Liver (tissue), 9 donors: ENCODE data around the gene SLC25A44. TPM values are rescaled to one million over a fixed set of nuclear protein-coding genes. Genes with fewer than 3 reads are reported as not detected.

Source experiments
- DNase-seq: peaks from one replicate; pipeline ENCODE4 v3.0.0-alpha.2; 2017; ENCODE audit warnings: low spot score
- H3K27ac ChIP-seq, 2 donors: one replicate each; pipeline ENCODE4 v1.7.0; 2013; ENCODE audit warnings: inconsistent platforms in 2 of 2, low read length in 2 of 2, control low read depth in 1 of 2, low read depth in 1 of 2, mild to moderate bottlenecking in 1 of 2
- H3K27me3 ChIP-seq, 4 donors: one replicate each; pipeline versions ENCODE4 v1.6.1 to v1.7.0; 2013; ENCODE audit warnings: low read length in 3 of 4, inconsistent platforms in 1 of 4, mild to moderate bottlenecking in 1 of 4, moderate library complexity in 1 of 4; ENCODE audit not compliant: control insufficient read depth in 4 of 4, insufficient read depth in 4 of 4
- H3K36me3 ChIP-seq, 4 donors: one replicate each; pipeline versions ENCODE4 v1.6.1 to v1.7.0; 2013; ENCODE audit warnings: low read length in 3 of 4, mild to moderate bottlenecking in 3 of 4, low read depth in 1 of 4, moderate library complexity in 1 of 4; ENCODE audit not compliant: control insufficient read depth in 4 of 4, insufficient read depth in 3 of 4
- H3K4me1 ChIP-seq, 4 donors: one replicate each; pipeline versions ENCODE4 v1.6.1 to v1.7.0; 2013; ENCODE audit warnings: low read length in 3 of 4, mild to moderate bottlenecking in 3 of 4, moderate library complexity in 1 of 4; ENCODE audit not compliant: control insufficient read depth in 4 of 4, insufficient read depth in 4 of 4
- H3K4me3 ChIP-seq, 3 donors: one replicate each; pipeline versions ENCODE4 v1.6.1 to v1.7.0; 2013; ENCODE audit warnings: low read length in 3 of 3, control low read depth in 1 of 3, low read depth in 1 of 3, mild to moderate bottlenecking in 1 of 3
- H3K9ac ChIP-seq, 2 donors: one replicate each; pipeline ENCODE4 v1.7.0; 2013; ENCODE audit warnings: low read length in 2 of 2, mild to moderate bottlenecking in 2 of 2, moderate library complexity in 2 of 2, control low read depth in 1 of 2, low read depth in 1 of 2
- H3K9me3 ChIP-seq, 4 donors: one replicate each; pipeline versions ENCODE4 v1.6.1 to v1.7.0; 2013; ENCODE audit warnings: low read length in 3 of 4; ENCODE audit not compliant: control insufficient read depth in 4 of 4
- EGR1 ChIP-seq, 2 donors: IDR thresholded peaks; 2 replicates each; pipeline ENCODE4 v1.6.1; 2016 to 2018; ENCODE audit warnings: antibody characterized with exemption in 2 of 2, low read depth in 2 of 2
- FOXA1 ChIP-seq: IDR thresholded peaks from 2 replicates; pipeline ENCODE4 v1.6.1; 2016; ENCODE audit warnings: antibody characterized with exemption
- FOXA2 ChIP-seq: IDR thresholded peaks from 2 replicates; pipeline ENCODE4 v1.6.1; 2016; ENCODE audit warnings: antibody characterized with exemption
- GABPA ChIP-seq, 2 donors: IDR thresholded peaks in 1 of 2; conservative IDR thresholded peaks in 1 of 2; 2 replicates each; pipeline ENCODE4 v1.6.1; 2016; ENCODE audit warnings: antibody characterized with exemption in 2 of 2, mild to moderate bottlenecking in 1 of 2, moderate library complexity in 1 of 2
- HNF4A ChIP-seq, 2 donors: conservative IDR thresholded peaks; 2 replicates each; pipeline ENCODE4 v1.6.1; 2016; ENCODE audit warnings: antibody characterized with exemption in 2 of 2, mild to moderate bottlenecking in 2 of 2
- HNF4G ChIP-seq: IDR thresholded peaks from 2 replicates; pipeline ENCODE4 v1.6.1; 2016; ENCODE audit warnings: antibody characterized with exemption
- JUND ChIP-seq, 2 donors: IDR thresholded peaks; 2 replicates each; pipeline ENCODE4 v1.6.1; 2016; ENCODE audit warnings: antibody characterized with exemption in 2 of 2
- NR2F2 ChIP-seq: IDR thresholded peaks from 2 replicates; pipeline ENCODE4 v1.6.1; 2016; ENCODE audit warnings: antibody characterized with exemption
- RAD21 ChIP-seq, 2 donors: IDR thresholded peaks; 2 replicates each; pipeline ENCODE4 v1.6.1; 2016; ENCODE audit warnings: antibody characterized with exemption in 2 of 2, mild to moderate bottlenecking in 2 of 2
- RXRA ChIP-seq, 2 donors: IDR thresholded peaks; 2 replicates each; pipeline ENCODE4 v1.6.1; 2017 to 2018; ENCODE audit warnings: antibody characterized with exemption in 2 of 2, mild to moderate bottlenecking in 1 of 2
- SP1 ChIP-seq: IDR thresholded peaks from 2 replicates; pipeline ENCODE4 v1.6.1; 2018; ENCODE audit warnings: antibody characterized with exemption, mild to moderate bottlenecking
- TAF1 ChIP-seq: conservative IDR thresholded peaks from 2 replicates; pipeline ENCODE4 v1.6.1; 2016; ENCODE audit warnings: antibody characterized with exemption, mild to moderate bottlenecking
- YY1 ChIP-seq: IDR thresholded peaks from 2 replicates; pipeline ENCODE4 v1.6.1; 2016; ENCODE audit warnings: antibody characterized with exemption, mild to moderate bottlenecking
- ZBTB33 ChIP-seq: IDR thresholded peaks from 2 replicates; pipeline ENCODE4 v1.6.1; 2016; ENCODE audit warnings: antibody characterized with exemption
- WGBS: extraction: QIAGEN DNeasy Blood & Tissue Kit; methylation state at CpG from one replicate; pipeline ENCODE4 v1.1.7; 2013; 5-methylcytosine and 5-hydroxymethylcytosine counted together
- polyA plus RNA-seq, 2 donors: library from polyadenylated mRNA; stranded (reverse) in 1 of 2; unstranded in 1 of 2; fragments of 200-250 nt in 1 of 2; fragments of >200 nt in 1 of 2; fragmentation: Nextera tagmentation in 1 of 2; extraction: Ambion mirVana in 1 of 2; gene quantifications; one replicate each; pipeline versions ENCODE4 v1.2.1 to v1.2.3, GENCODE V29; 2013 to 2015
- total RNA-seq, 2 donors: library from RNA; depleted of rRNA; stranded (reverse); fragments of >200 nt; gene quantifications; one replicate each; pipeline ENCODE4 v1.2.3, GENCODE V29; 2014
- TF ChIP-seq, protein P1 (sequence below): IDR thresholded peaks from 2 replicates; pipeline ENCODE4 v1.6.1; 2016; ENCODE audit warnings: antibody characterized with exemption
- TF ChIP-seq, protein P2 (sequence below): IDR thresholded peaks from 2 replicates; pipeline ENCODE4 v1.6.1; 2016; ENCODE audit warnings: antibody characterized with exemption
- TF ChIP-seq, protein P3 (sequence below): fragments of 150-350 bp; IDR thresholded peaks from 2 replicates; pipeline ENCODE4 v1.5.1; 2017; ENCODE audit warnings: improper control_type of control experiment, low read depth, low read length; ENCODE audit not compliant: missing input control
- TF ChIP-seq, protein P4 (sequence below): IDR thresholded peaks from 2 replicates; pipeline ENCODE4 v1.6.1; 2016; ENCODE audit warnings: antibody characterized with exemption, mild to moderate bottlenecking
- donor health status: healthy.
- donor health status: healthy.
- donor health status: healthy.
- donor health status: healthy.
- donor health status: healthy.

SLC25A44 gene
- total and polyA plus RNA-seq, 4 donors = 10.2 to 21.8 (median 15.9) TPM

DNA sequence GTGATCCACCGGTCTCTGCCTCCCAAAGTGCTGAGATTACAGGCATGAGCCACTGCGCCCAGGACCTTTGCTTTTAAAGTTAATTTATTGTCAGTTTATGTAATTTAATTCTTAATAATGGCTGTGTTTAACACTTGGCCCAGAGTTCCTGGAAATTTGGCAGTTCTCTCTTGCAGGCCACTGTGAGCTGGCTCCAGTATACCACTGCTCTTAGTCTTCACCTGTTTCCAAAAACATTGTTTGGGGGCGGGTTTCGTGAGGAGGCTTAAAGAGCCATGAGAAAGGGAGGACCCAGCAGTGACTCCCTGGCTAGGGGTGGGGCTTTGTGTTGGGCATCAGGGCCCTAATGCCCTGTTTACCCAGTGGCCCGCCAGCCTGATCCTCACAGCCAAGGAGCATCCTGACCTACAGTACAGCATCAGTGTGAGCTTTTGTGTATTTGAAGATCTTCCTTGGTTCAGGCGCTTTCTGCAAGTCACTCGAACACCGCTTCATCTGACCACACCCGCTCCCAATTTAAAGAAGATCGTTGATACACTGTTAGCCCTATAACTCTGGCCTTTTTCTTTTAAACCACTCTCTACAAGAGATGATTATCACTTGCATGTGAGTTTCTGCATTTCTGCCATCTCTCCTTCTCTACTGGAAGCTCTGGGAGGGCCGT is 36.0 kb downstream of the SLC25A44 start:
- no peak for TF ChIP-seq ZBTB33
- TF ChIP-seq JUND (IDR thresholded peaks at IDR 0.05) = no peak
- no peak for TF ChIP-seq RXRA (IDR thresholded peaks at IDR 0.05)
- TF ChIP-seq, protein P1, sequence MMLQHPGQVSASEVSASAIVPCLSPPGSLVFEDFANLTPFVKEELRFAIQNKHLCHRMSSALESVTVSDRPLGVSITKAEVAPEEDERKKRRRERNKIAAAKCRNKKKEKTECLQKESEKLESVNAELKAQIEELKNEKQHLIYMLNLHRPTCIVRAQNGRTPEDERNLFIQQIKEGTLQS = no peak
- no peak for TF ChIP-seq YY1
- TF ChIP-seq NR2F2 = no peak
- no peak for TF ChIP-seq GABPA (IDR thresholded peaks at IDR 0.05 in 1 of 2, conservative IDR thresholded peaks at IDR 0.05 in 1 of 2)
- TF ChIP-seq SP1 = no peak
- TF ChIP-seq, protein P2, sequence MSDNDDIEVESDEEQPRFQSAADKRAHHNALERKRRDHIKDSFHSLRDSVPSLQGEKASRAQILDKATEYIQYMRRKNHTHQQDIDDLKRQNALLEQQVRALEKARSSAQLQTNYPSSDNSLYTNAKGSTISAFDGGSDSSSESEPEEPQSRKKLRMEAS = no peak
- TF ChIP-seq HNF4A (conservative IDR thresholded peaks at IDR 0.05) = no peak
- no peak for TF ChIP-seq TAF1
- no peak for TF ChIP-seq FOXA2
- TF ChIP-seq FOXA1 = no peak
- TF ChIP-seq, protein P3, sequence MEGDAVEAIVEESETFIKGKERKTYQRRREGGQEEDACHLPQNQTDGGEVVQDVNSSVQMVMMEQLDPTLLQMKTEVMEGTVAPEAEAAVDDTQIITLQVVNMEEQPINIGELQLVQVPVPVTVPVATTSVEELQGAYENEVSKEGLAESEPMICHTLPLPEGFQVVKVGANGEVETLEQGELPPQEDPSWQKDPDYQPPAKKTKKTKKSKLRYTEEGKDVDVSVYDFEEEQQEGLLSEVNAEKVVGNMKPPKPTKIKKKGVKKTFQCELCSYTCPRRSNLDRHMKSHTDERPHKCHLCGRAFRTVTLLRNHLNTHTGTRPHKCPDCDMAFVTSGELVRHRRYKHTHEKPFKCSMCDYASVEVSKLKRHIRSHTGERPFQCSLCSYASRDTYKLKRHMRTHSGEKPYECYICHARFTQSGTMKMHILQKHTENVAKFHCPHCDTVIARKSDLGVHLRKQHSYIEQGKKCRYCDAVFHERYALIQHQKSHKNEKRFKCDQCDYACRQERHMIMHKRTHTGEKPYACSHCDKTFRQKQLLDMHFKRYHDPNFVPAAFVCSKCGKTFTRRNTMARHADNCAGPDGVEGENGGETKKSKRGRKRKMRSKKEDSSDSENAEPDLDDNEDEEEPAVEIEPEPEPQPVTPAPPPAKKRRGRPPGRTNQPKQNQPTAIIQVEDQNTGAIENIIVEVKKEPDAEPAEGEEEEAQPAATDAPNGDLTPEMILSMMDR = no peak
- TF ChIP-seq EGR1 (IDR thresholded peaks at IDR 0.05; ENCODE audit: low read depth in 2 of 2) = no peak

DNA sequence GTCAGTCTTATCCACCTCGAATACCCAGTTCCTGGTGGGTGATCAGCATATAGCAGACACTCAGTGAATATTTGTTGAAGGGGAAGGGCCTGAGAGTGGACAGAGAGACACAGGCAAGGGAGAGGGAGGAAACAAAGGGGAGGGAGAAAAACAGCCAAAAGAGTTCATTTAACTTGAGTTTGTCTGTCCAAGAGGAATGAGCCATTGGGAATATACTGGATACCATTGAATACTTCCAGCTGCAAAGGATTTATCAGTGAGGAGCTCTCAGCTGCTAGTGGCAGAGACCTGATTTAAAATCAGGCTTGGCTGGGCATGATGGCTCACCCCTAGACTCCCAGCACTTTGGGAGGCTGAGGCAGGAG is 36.6 kb downstream of the SLC25A44 start:
- no peak overlapping the region for H3K4me3 ChIP-seq
- no peaks in the 10 kb centered on the region for H3K9me3 ChIP-seq
- peaks cover 0 to 2% (median 0%) of the 10 kb centered on the region in 4 donors for H3K4me1 ChIP-seq
- H3K9ac ChIP-seq = no peak overlapping the region
- no peak overlapping the region for H3K27ac ChIP-seq
- no peak for TF ChIP-seq FOXA2
- TF ChIP-seq, protein P4, sequence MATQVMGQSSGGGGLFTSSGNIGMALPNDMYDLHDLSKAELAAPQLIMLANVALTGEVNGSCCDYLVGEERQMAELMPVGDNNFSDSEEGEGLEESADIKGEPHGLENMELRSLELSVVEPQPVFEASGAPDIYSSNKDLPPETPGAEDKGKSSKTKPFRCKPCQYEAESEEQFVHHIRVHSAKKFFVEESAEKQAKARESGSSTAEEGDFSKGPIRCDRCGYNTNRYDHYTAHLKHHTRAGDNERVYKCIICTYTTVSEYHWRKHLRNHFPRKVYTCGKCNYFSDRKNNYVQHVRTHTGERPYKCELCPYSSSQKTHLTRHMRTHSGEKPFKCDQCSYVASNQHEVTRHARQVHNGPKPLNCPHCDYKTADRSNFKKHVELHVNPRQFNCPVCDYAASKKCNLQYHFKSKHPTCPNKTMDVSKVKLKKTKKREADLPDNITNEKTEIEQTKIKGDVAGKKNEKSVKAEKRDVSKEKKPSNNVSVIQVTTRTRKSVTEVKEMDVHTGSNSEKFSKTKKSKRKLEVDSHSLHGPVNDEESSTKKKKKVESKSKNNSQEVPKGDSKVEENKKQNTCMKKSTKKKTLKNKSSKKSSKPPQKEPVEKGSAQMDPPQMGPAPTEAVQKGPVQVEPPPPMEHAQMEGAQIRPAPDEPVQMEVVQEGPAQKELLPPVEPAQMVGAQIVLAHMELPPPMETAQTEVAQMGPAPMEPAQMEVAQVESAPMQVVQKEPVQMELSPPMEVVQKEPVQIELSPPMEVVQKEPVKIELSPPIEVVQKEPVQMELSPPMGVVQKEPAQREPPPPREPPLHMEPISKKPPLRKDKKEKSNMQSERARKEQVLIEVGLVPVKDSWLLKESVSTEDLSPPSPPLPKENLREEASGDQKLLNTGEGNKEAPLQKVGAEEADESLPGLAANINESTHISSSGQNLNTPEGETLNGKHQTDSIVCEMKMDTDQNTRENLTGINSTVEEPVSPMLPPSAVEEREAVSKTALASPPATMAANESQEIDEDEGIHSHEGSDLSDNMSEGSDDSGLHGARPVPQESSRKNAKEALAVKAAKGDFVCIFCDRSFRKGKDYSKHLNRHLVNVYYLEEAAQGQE = no peak
- no peak for TF ChIP-seq HNF4G
- TF ChIP-seq RAD21 (IDR thresholded peaks at IDR 0.05) = no peak
- no peak for TF ChIP-seq YY1
- no peak for TF ChIP-seq NR2F2
- TF ChIP-seq GABPA (IDR thresholded peaks at IDR 0.05 in 1 of 2, conservative IDR thresholded peaks at IDR 0.05 in 1 of 2) = no peak
- TF ChIP-seq RXRA (IDR thresholded peaks at IDR 0.05) = no peak
- TF ChIP-seq FOXA1 = no peak
- no peak for TF ChIP-seq ZBTB33
- TF ChIP-seq, protein P3 = no peak
- TF ChIP-seq TAF1 = no peak
- TF ChIP-seq, protein P2 = no peak
- no peak for TF ChIP-seq JUND (IDR thresholded peaks at IDR 0.05)
- H3K27me3 ChIP-seq = no peaks in the 10 kb centered on the region
- no peak for DNase-seq
- 95% methylated on average over 1 of the region's 1 CpG for WGBS
- peaks cover 3 to 26% (median 13%) of the 10 kb centered on the region in 4 donors for H3K36me3 ChIP-seq

More for the DNA sequence above, 36.0 kb downstream of the SLC25A44 start:
- H3K4me1 ChIP-seq = peaks cover 0 to 4% (median under 1%) of the 10 kb centered on the region in 4 donors
- H3K27ac ChIP-seq = no peak overlapping the region
- peaks cover 3 to 26% (median 13%) of the 10 kb centered on the region in 4 donors for H3K36me3 ChIP-seq
- H3K4me3 ChIP-seq = no peak overlapping the region
- no peaks in the 10 kb centered on the region for H3K9me3 ChIP-seq
- H3K27me3 ChIP-seq = no peaks in the 10 kb centered on the region
- WGBS = 93% methylated on average over 11 of the region's 11 CpGs
- DNase-seq = no peak
- no peak overlapping the region for H3K9ac ChIP-seq
